ENCODE measurements around the gene TXNDC15.
"Not testable (repeated sequence)": the region's sequence is repeated elsewhere in the genome, so short reads cannot be mapped to it uniquely, and the experiment has no call there.

TXNDC15 gene

GRCh38 chr5:134902071-134902801 is 28.1 kb downstream of the TXNDC15 start:
- Mint-ChIP-seq H3K4me1 (peaks cover 5% of the 10 kb centered on the region), H3K36me3 (ENCODE audit: low read depth) (peaks cover 8% of the 10 kb centered on the region), H3K9me3 (no peaks in the 10 kb centered on the region), H3K4me3 (peak overlapping the region; percentile 61 to 73 (median 68)), H3K27me3 (ENCODE audit: low read depth) (no peaks in the 10 kb centered on the region), H3K27ac (peak overlapping the region; percentile 40 to 65 (median 54))
- TF ChIP-seq, protein P1, sequence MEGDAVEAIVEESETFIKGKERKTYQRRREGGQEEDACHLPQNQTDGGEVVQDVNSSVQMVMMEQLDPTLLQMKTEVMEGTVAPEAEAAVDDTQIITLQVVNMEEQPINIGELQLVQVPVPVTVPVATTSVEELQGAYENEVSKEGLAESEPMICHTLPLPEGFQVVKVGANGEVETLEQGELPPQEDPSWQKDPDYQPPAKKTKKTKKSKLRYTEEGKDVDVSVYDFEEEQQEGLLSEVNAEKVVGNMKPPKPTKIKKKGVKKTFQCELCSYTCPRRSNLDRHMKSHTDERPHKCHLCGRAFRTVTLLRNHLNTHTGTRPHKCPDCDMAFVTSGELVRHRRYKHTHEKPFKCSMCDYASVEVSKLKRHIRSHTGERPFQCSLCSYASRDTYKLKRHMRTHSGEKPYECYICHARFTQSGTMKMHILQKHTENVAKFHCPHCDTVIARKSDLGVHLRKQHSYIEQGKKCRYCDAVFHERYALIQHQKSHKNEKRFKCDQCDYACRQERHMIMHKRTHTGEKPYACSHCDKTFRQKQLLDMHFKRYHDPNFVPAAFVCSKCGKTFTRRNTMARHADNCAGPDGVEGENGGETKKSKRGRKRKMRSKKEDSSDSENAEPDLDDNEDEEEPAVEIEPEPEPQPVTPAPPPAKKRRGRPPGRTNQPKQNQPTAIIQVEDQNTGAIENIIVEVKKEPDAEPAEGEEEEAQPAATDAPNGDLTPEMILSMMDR (IDR thresholded peaks at IDR 0.05; ENCODE audit: unreplicated experiment in 3 of 3), result no peak

DNA sequence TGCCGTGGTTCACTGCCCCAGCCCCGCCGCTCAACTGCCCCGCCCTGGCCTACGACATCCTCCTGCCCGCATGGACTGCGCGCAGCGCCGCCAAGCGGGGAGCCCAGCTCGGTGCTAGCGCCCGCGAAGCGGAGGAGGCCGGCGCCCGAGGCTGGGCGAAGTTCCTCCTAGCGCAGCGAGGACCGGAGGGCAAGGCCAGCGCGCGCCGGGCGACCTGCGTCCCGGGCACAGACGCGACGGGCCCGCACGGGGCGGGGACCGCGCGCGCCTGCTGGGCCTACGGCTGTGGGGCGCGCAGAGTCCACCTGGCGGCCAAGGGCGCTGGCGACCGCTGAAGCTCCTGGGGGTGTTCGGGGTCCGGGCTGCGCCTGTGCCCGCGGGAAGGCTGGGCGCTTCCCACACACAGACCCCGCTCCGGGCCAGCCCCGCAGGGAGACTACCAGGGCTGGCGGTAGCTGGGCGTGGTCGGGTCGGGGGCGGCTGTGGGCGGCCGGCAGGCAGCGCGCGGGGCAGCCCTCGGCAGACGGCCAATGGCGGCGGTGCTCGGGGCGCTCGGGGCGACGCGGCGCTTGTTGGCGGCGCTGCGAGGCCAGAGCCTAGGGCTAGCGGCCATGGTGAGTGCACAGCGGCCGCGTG is 30.6 kb downstream of the TXNDC15 start, which contains the start of gene PCBD2:
Gene PCBD2, plus strand, starts transcription at position 522 of the 636 bp plus-strand sequence. Its CDS starts 9 bp downstream, at position 531.
- Mint-ChIP-seq H3K4me3 (peak within 1 kb of the TSS; percentile 92 to 93 (median 93)), H3K9me3 (no peaks in the 10 kb centered on the region), H3K27ac (peak within 1 kb of the TSS; percentile 99 to 100 (median 99)), H3K27me3 (ENCODE audit: low read depth) (no peaks in the 10 kb centered on the region), H3K36me3 (ENCODE audit: low read depth) (peaks cover 5% of the 10 kb centered on the region), H3K4me1 (peaks cover 5% of the 10 kb centered on the region)
- TF ChIP-seq, protein P1 (IDR thresholded peaks at IDR 0.05; ENCODE audit: unreplicated experiment in 3 of 3), result peak; percentile 87 to 98 (median 92)

- no peaks in the 10 kb centered on the region for H3K9me3 Mint-ChIP-seq
- H3K4me3 Mint-ChIP-seq, result peak overlapping the region; percentile 92 to 93 (median 93)
- H3K27ac Mint-ChIP-seq, result peak overlapping the region; percentile 99 to 100 (median 99)
- H3K27me3 Mint-ChIP-seq (ENCODE audit: low read depth), result no peaks in the 10 kb centered on the region
- H3K4me1 Mint-ChIP-seq, result peaks cover 5% of the 10 kb centered on the region
- TF ChIP-seq, protein P1 (IDR thresholded peaks at IDR 0.05; ENCODE audit: unreplicated experiment in 3 of 3), result peak; percentile 77 to 88 (median 80)
- H3K36me3 Mint-ChIP-seq (ENCODE audit: low read depth), result peaks cover 4% of the 10 kb centered on the region
Observed at GRCh38 chr5:134905246-134905996, 31.2 kb downstream of the TXNDC15 start.

DNA sequence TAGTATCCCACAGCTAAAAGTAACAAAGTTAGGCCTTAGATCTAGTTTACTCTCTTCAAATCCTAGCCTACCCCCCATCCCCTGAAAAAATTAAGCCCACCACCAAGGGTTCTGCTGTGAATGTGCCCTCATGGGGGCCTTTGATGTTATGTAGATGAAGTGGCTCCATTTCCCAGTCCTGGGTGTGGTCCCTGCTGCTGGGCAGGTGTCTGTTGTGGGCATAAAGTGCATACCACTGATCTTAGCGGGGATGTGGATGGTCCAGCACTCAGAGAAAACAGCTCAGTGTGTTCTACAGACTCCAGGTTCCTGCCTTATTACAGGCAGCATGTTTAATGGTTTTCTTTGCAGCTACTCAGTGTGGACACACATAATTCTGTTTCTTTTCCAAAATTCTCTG is 32.6 kb downstream of the TXNDC15 start:
- Mint-ChIP-seq H3K4me3 (peak overlapping the region; percentile 62 to 76 (median 71)), H3K27me3 (ENCODE audit: low read depth) (no peaks in the 10 kb centered on the region), H3K36me3 (ENCODE audit: low read depth) (peaks cover 9% of the 10 kb centered on the region), H3K4me1 (peaks cover 5% of the 10 kb centered on the region), H3K27ac (peak overlapping the region in 2 of 3 experiments; percentile 67 to 68), H3K9me3 (no peaks in the 10 kb centered on the region)
- TF ChIP-seq, protein P1 (IDR thresholded peaks at IDR 0.05; ENCODE audit: unreplicated experiment in 3 of 3), result no peak

GRCh38 chr5:134910752-134911151 is 36.6 kb downstream of the TXNDC15 start:
- not testable (repeated sequence) for H3K9me3 Mint-ChIP-seq; H3K27ac Mint-ChIP-seq; H3K4me3 Mint-ChIP-seq; H3K27me3 Mint-ChIP-seq (ENCODE audit: low read depth); H3K4me1 Mint-ChIP-seq; H3K36me3 Mint-ChIP-seq (ENCODE audit: low read depth)

Measured in nephron (organoid).